ENCODE measurements around the gene TBX3.

Gene TBX3

DNA sequence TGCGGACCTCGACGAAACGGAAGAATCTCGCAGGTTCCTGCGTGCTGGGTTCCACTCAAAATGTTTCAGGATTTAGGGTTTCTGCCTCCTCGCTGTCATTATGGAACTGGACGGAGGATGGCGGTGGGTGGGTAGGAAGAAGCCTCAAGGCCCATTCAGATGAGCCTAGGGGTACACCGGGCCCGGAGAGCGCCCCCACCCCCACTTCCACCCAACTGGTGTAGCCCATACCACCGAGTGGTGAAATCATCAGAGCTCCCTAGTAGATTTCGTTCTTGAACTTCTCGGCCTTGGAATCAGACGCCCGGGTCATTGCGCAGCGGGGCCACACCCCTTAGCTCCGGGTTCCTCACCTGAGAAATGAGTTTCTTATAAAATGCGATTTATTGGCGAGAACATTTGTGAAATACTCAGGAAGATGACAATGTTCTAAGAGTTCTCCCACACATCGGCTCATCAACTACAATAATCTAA lies 13.3 kb upstream of the TBX3 start:
- no peak for DNase-seq (ENCODE audit: low read depth in 3 of 3, low spot score in 1 of 3)

- DNase-seq (ENCODE audit: low read depth in 3 of 3, low spot score in 1 of 3), result no peak
Observed at GRCh38 chr12:114696443-114697242, 12.7 kb upstream of the TBX3 start.

- DNase-seq (ENCODE audit: low read depth in 3 of 3, low spot score in 1 of 3), result no peak
Observed at GRCh38 chr12:114695305-114695592, 11.3 kb upstream of the TBX3 start.

DNA sequence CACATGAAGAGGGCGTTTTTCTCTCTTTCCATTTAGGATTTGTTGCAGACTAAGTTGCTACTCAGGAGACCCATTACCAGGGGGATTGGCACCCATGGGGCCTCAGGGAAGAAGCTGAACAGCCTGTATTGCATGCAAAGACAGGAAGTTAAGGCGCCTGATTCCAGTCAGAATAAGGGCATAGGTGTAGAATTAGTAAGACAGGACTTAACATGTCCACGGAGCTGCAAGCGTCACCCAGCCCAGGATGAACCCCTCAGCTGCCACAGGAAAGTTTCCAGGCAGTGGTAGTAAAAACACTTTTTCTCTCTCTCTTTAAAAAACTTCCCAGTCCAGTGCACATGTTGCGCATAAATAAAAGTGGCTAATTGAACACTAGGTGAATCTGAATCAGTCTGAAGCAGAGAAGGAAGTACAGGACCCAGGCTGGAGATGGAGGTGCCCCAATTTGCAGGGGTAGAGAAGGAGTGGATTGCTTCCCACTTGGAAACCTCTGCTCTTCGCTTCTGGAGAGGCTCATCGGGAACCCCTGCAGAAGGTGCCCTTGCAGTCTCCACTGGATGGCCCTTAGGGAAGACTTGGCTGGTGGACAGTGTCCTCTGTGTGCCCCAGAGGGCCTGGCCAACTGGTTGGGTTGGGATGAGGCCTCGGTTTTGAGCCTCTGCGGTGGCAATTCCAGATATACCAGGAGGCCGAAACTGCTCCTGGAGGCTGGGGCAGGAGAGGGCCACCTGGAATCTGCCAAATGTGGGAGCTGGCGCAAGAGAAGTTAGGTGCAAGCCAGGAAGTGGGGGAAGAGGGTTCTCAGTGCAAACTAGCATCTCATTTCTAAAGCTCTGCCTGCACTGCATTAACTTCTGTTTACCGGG lies 10.7 kb upstream of the TBX3 start:
- no peak for DNase-seq (ENCODE audit: low read depth in 3 of 3, low spot score in 1 of 3)

DNA sequence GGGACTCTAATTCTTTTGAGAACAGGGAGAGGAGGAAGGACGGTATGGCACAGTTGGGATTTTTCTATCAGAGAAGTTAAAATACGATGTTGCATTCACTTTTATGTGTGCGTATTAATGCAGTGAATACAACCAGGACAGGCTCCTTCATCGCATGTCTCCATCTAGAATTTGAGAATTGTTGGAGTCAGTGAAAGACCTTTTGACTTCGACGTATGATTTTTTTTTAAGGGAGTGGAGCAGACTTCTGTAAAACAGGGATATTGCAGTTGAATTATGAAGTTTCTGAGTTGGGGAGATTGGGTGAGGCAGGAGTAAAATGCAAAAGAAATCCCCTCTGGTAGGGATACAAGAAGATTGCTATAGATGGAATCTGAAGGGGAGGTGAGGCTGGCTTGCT lies 9.6 kb upstream of the TBX3 start:
- DNase-seq (ENCODE audit: low read depth in 3 of 3, low spot score in 1 of 3), result no peak

- DNase-seq (ENCODE audit: low read depth in 3 of 3, low spot score in 1 of 3), result no peak
Observed at GRCh38 chr12:114693059-114693531, 9.1 kb upstream of the TBX3 start.

GRCh38 chr12:114692186-114693058 lies 8.4 kb upstream of the TBX3 start:
- no peak for DNase-seq (ENCODE audit: low read depth in 3 of 3, low spot score in 1 of 3)

GRCh38 chr12:114691763-114692185 lies 7.8 kb upstream of the TBX3 start:
- DNase-seq (ENCODE audit: low read depth in 3 of 3, low spot score in 1 of 3), result no peak

DNA sequence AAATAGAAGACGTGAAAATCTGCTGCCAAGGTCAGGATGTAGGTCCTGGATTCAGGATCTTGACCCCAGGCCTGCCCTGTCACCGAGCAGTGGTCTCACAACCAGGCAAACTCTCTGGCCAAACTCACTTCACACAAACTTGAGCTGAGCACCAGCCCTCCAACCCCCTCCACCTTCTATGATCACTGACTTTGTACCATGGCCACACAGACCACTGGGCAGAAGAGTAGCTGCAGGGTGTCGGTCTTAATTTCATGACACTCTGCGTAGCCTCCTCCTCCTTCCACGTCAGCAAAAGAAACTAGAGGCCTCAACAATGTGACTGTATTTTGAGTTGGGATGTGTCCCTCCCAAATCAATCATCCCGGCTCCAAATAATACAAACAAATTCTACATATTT lies 7.2 kb upstream of the TBX3 start:
- no peak for DNase-seq (ENCODE audit: low read depth in 3 of 3, low spot score in 1 of 3)

- DNase-seq (ENCODE audit: low read depth in 3 of 3, low spot score in 1 of 3), result no peak
Observed at GRCh38 chr12:114690267-114691135, 6.5 kb upstream of the TBX3 start.

GRCh38 chr12:114689075-114689994 lies 5.4 kb upstream of the TBX3 start:
- DNase-seq (ENCODE audit: low read depth in 3 of 3, low spot score in 1 of 3), result no peak

DNA sequence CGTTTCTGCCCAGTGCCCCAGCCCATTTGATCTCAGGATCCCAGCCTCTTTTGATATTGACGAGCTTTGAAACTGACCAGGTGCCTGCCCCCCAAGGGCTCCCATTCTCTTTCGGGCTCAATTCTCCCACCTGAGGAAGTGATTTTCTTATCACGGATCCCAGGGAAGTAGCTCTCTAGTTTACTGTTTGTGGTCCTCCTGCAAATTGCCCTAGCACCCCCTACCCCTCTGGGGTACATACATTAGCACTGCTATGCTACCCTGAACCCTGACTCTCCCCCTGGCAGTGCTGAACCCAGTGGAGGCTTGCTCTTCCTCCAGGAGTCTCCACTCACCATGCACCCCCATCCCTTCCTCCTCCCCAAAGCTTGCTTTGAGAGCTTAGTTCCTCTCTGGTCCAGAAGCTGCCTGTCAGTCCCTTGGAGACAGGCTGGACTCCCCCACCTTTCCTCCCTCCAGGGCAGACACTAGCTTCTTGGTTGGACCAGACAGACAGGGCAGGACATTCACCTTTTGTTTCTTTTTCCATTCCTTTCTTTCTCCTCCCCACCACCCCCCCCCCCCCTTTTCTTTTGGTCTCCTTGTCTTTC lies 4.4 kb upstream of the TBX3 start:
- no peak for DNase-seq (ENCODE audit: low read depth in 3 of 3, low spot score in 1 of 3)

GRCh38 chr12:114687802-114688201 lies 3.8 kb upstream of the TBX3 start:
- no peak for DNase-seq (ENCODE audit: low read depth in 3 of 3, low spot score in 1 of 3)

- DNase-seq (ENCODE audit: low read depth in 3 of 3, low spot score in 1 of 3), result no peak
Observed at GRCh38 chr12:114686773-114687500, 3.0 kb upstream of the TBX3 start.

DNA sequence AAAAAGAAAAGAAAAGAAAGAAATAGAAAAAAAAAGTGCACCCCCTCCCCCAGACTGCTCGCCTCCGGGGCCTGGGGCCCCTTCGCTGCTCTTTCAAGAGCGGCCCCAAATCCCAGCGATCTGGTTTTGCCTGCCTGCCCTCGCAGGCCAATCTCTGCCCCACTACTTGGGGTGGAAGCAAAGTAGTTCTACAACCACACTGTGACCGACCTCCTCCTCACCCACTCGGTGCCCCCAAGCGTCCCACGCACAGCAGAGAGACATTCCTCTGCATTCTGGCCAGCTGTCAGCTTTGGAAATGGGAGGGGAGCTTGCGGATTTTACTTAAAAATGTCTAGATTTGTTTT lies 2.4 kb upstream of the TBX3 start:
- DNase-seq (ENCODE audit: low read depth in 3 of 3, low spot score in 1 of 3), result no peak

DNA sequence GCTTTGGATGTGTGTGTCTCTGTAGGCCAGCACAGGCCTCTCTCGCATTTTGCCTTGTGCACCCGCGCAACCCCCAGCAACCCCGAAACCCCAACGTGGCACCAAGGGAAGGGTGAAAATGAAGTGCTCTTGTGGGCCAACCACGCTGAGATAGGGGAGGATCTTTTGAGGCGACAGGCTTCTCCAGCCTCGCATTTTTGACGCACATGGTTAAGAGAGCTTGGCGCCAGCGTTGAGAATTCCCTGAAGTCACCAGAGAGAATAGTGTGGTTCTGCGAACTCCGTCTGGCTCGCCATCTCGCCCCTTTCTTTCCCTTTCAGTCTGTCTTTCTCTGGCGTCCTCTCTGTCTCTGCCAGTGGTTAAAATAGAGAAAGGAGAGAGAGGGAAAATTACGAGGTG lies 1.9 kb upstream of the TBX3 start:
- no peak for DNase-seq (ENCODE audit: low read depth in 3 of 3, low spot score in 1 of 3)

DNA sequence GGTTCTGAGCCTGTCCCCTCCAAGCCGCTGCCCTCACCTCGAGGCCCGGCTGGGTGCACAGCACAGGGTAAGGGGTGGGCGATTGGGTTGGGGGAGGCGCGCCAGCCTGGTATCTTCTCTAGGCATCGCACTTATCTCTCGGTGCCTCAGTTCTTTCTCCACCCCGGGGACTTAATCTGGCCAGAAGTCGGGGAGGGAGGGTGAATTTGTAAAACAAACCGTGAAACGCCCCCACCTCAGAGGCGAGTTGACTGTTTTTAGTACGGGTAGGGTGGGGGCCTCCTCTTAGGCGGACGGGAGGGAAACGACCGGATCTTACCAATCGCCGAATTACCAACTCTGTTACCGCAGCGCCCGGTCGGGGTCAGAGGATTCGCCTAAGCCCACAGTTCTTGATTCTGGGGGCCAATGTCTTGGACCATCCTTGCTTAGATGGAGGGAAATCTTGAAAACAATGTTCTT lies 1.4 kb upstream of the TBX3 start:
- DNase-seq (ENCODE audit: low read depth in 3 of 3, low spot score in 1 of 3), result no peak

DNA sequence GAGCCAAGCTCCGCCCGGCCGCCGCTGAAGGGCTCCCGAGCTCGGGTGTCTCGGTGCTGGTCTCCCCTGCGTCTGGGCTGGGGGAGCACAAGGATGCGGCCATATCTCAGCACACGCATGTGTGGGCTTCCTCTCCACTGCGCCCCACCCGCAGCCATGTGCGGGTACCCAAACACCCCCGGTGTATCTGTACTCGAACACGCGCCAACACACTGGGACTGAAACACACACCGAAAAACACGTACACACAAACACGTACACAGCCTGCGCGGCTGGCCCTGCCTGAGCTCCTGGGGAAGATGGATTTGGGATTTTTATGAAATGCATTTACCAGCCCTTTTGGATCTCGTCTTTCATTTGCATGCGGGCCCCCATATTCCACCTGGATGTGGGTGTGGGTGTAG lies 897 bp upstream of the TBX3 start:
- DNase-seq (ENCODE audit: low read depth in 3 of 3, low spot score in 1 of 3), result no peak
